ENCODE results near the gene OTOP3. TPM values are rescaled to one million over a fixed set of nuclear protein-coding genes. Genes with fewer than 3 reads are reported as not detected.

Gene OTOP3
- total RNA-seq, 6 experiments from 2014 or later: not detected

DNA sequence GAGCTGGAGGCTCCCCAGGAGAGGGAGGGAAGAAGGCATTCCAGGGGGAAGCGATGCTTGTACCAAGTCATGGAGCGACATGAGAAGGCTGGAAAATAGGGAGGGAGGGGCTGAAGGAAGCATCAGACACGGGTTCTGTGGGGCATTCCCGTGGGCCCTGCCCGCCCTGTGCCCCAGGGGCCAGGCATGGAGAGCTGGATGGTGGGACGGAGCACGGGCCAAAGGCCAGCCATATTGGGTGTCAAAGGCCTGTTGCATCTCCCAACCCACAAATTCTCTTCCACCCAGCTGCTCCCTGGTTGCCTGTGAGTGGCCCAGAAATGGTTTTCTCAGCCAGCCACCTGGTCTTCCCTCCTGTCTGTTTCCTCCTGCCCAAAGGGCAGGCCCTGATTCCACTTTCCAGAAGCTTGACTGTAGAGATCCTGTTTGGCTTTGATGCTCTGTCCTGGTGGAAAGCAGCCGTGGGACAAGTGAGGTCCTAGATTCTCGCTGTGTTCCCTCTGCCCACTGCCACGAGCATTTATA is 54.9 kb downstream of the OTOP3 start:
- Mint-ChIP-seq H3K36me3 (ENCODE audit: low read depth) (no peaks in the 10 kb centered on the region), H3K27ac (no peak overlapping the region), H3K4me1 (ENCODE audit: low read depth) (peaks cover 45% of the 10 kb centered on the region), H3K9me3 (no peaks in the 10 kb centered on the region), H3K4me3 (no peak overlapping the region), H3K27me3 (ENCODE audit: insufficient read depth) (no peaks in the 10 kb centered on the region; the same call in 1 of the 2 replicates)
- DNase-seq: no peak
- TF ChIP-seq, protein P1, sequence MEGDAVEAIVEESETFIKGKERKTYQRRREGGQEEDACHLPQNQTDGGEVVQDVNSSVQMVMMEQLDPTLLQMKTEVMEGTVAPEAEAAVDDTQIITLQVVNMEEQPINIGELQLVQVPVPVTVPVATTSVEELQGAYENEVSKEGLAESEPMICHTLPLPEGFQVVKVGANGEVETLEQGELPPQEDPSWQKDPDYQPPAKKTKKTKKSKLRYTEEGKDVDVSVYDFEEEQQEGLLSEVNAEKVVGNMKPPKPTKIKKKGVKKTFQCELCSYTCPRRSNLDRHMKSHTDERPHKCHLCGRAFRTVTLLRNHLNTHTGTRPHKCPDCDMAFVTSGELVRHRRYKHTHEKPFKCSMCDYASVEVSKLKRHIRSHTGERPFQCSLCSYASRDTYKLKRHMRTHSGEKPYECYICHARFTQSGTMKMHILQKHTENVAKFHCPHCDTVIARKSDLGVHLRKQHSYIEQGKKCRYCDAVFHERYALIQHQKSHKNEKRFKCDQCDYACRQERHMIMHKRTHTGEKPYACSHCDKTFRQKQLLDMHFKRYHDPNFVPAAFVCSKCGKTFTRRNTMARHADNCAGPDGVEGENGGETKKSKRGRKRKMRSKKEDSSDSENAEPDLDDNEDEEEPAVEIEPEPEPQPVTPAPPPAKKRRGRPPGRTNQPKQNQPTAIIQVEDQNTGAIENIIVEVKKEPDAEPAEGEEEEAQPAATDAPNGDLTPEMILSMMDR (IDR thresholded peaks at IDR 0.05): no peak

GRCh38 chr17:74992223-74992622 is 56.5 kb downstream of the OTOP3 start:
- Mint-ChIP-seq H3K27ac (peak overlapping the region; percentile 52), H3K27me3 (ENCODE audit: insufficient read depth) (no peaks in the 10 kb centered on the region; the same call in 1 of the 2 replicates), H3K4me3 (no peak overlapping the region), H3K36me3 (ENCODE audit: low read depth) (no peaks in the 10 kb centered on the region), H3K9me3 (no peaks in the 10 kb centered on the region), H3K4me1 (ENCODE audit: low read depth) (peaks cover 45% of the 10 kb centered on the region)
- DNase-seq: no peak
- TF ChIP-seq, protein P1 (IDR thresholded peaks at IDR 0.05): no peak

GRCh38 chr17:74994440-74994839 is 58.7 kb downstream of the OTOP3 start:
- Mint-ChIP-seq H3K36me3 (ENCODE audit: low read depth) (no peaks in the 10 kb centered on the region), H3K4me3 (peak overlapping the region; percentile 17; the same call in 1 of the 2 replicates), H3K4me1 (ENCODE audit: low read depth) (peaks cover 35% of the 10 kb centered on the region), H3K9me3 (no peaks in the 10 kb centered on the region), H3K27me3 (ENCODE audit: insufficient read depth) (no peaks in the 10 kb centered on the region; the same call in 1 of the 2 replicates), H3K27ac (peak overlapping the region; percentile 51)
- DNase-seq: no peak
- TF ChIP-seq, protein P1 (IDR thresholded peaks at IDR 0.05): no peak

DNA sequence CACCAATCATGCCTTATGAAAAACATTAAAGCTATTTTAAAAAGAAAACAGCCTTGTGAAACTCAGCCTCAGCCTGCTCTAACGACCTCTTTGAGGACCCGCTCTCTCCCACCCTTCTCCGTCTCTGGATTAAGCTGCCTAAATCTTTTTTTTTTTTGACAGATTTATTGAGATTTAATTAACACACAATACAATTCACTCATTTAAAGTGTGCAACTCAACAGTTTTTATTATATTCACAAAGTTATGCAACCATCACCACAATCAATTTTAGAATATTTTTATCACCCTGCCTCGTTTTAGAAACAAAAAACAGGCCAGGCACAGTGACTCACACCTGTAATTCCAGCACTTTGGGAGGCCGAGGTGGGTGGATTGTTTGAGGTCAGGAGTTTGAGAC is 60.1 kb downstream of the OTOP3 start:
- Mint-ChIP-seq H3K27me3 (ENCODE audit: insufficient read depth) (no peaks in the 10 kb centered on the region; the same call in 1 of the 2 replicates), H3K9me3 (no peaks in the 10 kb centered on the region), H3K4me3 (no peak overlapping the region), H3K27ac (no peak overlapping the region), H3K36me3 (ENCODE audit: low read depth) (no peaks in the 10 kb centered on the region), H3K4me1 (ENCODE audit: low read depth) (peaks cover 29% of the 10 kb centered on the region)
- TF ChIP-seq, protein P1 (IDR thresholded peaks at IDR 0.05): no peak
- no peak for DNase-seq

- no peak overlapping the region for H3K27ac Mint-ChIP-seq
- H3K4me1 Mint-ChIP-seq (ENCODE audit: low read depth): peaks cover 10% of the 10 kb centered on the region
Observed at GRCh38 chr17:74998783-74999182, 63.1 kb downstream of the OTOP3 start.

More at GRCh38 chr17:74998783-74999182, 63.1 kb downstream of the OTOP3 start:
- Mint-ChIP-seq H3K9me3 (no peaks in the 10 kb centered on the region), H3K27me3 (ENCODE audit: insufficient read depth) (no peaks in the 10 kb centered on the region; the same call in none of the 2 replicates), H3K4me3 (no peak overlapping the region), H3K36me3 (ENCODE audit: low read depth) (no peaks in the 10 kb centered on the region)
- TF ChIP-seq, protein P1 (IDR thresholded peaks at IDR 0.05): no peak
- no peak for DNase-seq

Measured in HFFc6 (cell line).